WI38 (cell line): ENCODE data around the gene OPCML.

Experiments used
- H3K4me3 ChIP-seq: 2 replicates; pipeline ENCODE4 v1.5.1; 2011; ENCODE audit warnings: low read depth, mild to moderate bottlenecking, control low read depth, low read length
- CTCF ChIP-seq: IDR thresholded peaks from 2 replicates; pipeline ENCODE4 v1.5.1; 2012; ENCODE audit warnings: low read depth, mild to moderate bottlenecking, control low read depth, low read length

Gene OPCML

GRCh38 chr11:132864811-132865576, 667.3 kb downstream of the OPCML start:
- no peak for TF ChIP-seq CTCF
- no peak overlapping the region for H3K4me3 ChIP-seq

GRCh38 chr11:132862933-132863332, 669.4 kb downstream of the OPCML start:
- no peak overlapping the region for H3K4me3 ChIP-seq
- no peak for TF ChIP-seq CTCF

- no peak overlapping the region for H3K4me3 ChIP-seq
- no peak for TF ChIP-seq CTCF
These were observed 670.2 kb downstream of the OPCML start for GRCh38 chr11:132862137-132862536.

GRCh38 chr11:132859306-132859705, 673.0 kb downstream of the OPCML start:
- TF ChIP-seq CTCF: no peak
- H3K4me3 ChIP-seq: no peak overlapping the region

- no peak overlapping the region for H3K4me3 ChIP-seq
- TF ChIP-seq CTCF: peak; percentile 46
These were observed 674.1 kb downstream of the OPCML start for GRCh38 chr11:132858223-132858622.

GRCh38 chr11:132856032-132856431, 676.3 kb downstream of the OPCML start:
- TF ChIP-seq CTCF: no peak

GRCh38 chr11:132855516-132855915, 676.8 kb downstream of the OPCML start:
- TF ChIP-seq CTCF: no peak
- H3K4me3 ChIP-seq: no peak overlapping the region

More at GRCh38 chr11:132856032-132856431, 676.3 kb downstream of the OPCML start:
- H3K4me3 ChIP-seq: no peak overlapping the region
